ENCODE measurements around the gene RPL5.

DNA sequence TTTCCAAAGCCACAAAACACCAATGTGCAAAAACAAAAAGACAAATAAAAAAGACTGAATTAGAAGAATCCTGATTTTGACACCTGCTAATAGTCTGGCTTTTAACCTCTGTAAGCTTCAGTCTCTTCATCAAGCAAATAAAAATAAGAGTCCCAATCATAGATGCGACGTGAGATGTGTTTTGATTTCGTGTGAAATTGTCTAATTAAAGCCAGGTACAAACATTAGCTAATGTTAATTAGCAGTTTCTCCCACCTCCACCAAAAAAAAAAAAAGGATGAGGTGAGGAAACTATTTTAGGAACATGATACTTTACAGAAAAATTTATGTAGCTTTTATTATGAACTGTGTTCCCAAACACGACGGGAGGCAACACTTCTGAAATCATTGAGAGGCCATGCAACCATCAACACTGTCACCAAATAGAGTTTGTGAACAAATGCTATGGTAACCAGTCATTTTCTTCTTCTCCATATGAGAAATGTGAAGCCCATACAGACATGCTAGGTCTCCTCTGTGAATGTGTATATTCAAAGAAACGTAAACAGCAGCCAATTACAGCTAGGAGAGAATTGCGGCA, 40.3 kb upstream of the RPL5 start:
- TF ChIP-seq, protein P1, sequence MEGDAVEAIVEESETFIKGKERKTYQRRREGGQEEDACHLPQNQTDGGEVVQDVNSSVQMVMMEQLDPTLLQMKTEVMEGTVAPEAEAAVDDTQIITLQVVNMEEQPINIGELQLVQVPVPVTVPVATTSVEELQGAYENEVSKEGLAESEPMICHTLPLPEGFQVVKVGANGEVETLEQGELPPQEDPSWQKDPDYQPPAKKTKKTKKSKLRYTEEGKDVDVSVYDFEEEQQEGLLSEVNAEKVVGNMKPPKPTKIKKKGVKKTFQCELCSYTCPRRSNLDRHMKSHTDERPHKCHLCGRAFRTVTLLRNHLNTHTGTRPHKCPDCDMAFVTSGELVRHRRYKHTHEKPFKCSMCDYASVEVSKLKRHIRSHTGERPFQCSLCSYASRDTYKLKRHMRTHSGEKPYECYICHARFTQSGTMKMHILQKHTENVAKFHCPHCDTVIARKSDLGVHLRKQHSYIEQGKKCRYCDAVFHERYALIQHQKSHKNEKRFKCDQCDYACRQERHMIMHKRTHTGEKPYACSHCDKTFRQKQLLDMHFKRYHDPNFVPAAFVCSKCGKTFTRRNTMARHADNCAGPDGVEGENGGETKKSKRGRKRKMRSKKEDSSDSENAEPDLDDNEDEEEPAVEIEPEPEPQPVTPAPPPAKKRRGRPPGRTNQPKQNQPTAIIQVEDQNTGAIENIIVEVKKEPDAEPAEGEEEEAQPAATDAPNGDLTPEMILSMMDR (conservative IDR thresholded peaks at IDR 0.05 in 1 of 2, IDR thresholded peaks at IDR 0.05 in 1 of 2; ENCODE audit: low read depth in 1 of 2, low read length in 2 of 2): no peak
- no peak for TF ChIP-seq EZH2 (IDR thresholded peaks at IDR 0.05; ENCODE audit: low read length, missing control alignments)

Measured in fibroblast of lung (primary cell).